ENCODE results near the gene CDK6. TPM values are rescaled to one million over a fixed set of nuclear protein-coding genes. Genes with fewer than 3 reads are reported as not detected.

The CDK6 gene
- total and polyA plus RNA-seq, 2 of the 8 experiments (the other 6 are each of a cell fraction or from before 2014, with no cell fraction given), result 5.9 to 18.9 TPM

- TF ChIP-seq, protein P1, sequence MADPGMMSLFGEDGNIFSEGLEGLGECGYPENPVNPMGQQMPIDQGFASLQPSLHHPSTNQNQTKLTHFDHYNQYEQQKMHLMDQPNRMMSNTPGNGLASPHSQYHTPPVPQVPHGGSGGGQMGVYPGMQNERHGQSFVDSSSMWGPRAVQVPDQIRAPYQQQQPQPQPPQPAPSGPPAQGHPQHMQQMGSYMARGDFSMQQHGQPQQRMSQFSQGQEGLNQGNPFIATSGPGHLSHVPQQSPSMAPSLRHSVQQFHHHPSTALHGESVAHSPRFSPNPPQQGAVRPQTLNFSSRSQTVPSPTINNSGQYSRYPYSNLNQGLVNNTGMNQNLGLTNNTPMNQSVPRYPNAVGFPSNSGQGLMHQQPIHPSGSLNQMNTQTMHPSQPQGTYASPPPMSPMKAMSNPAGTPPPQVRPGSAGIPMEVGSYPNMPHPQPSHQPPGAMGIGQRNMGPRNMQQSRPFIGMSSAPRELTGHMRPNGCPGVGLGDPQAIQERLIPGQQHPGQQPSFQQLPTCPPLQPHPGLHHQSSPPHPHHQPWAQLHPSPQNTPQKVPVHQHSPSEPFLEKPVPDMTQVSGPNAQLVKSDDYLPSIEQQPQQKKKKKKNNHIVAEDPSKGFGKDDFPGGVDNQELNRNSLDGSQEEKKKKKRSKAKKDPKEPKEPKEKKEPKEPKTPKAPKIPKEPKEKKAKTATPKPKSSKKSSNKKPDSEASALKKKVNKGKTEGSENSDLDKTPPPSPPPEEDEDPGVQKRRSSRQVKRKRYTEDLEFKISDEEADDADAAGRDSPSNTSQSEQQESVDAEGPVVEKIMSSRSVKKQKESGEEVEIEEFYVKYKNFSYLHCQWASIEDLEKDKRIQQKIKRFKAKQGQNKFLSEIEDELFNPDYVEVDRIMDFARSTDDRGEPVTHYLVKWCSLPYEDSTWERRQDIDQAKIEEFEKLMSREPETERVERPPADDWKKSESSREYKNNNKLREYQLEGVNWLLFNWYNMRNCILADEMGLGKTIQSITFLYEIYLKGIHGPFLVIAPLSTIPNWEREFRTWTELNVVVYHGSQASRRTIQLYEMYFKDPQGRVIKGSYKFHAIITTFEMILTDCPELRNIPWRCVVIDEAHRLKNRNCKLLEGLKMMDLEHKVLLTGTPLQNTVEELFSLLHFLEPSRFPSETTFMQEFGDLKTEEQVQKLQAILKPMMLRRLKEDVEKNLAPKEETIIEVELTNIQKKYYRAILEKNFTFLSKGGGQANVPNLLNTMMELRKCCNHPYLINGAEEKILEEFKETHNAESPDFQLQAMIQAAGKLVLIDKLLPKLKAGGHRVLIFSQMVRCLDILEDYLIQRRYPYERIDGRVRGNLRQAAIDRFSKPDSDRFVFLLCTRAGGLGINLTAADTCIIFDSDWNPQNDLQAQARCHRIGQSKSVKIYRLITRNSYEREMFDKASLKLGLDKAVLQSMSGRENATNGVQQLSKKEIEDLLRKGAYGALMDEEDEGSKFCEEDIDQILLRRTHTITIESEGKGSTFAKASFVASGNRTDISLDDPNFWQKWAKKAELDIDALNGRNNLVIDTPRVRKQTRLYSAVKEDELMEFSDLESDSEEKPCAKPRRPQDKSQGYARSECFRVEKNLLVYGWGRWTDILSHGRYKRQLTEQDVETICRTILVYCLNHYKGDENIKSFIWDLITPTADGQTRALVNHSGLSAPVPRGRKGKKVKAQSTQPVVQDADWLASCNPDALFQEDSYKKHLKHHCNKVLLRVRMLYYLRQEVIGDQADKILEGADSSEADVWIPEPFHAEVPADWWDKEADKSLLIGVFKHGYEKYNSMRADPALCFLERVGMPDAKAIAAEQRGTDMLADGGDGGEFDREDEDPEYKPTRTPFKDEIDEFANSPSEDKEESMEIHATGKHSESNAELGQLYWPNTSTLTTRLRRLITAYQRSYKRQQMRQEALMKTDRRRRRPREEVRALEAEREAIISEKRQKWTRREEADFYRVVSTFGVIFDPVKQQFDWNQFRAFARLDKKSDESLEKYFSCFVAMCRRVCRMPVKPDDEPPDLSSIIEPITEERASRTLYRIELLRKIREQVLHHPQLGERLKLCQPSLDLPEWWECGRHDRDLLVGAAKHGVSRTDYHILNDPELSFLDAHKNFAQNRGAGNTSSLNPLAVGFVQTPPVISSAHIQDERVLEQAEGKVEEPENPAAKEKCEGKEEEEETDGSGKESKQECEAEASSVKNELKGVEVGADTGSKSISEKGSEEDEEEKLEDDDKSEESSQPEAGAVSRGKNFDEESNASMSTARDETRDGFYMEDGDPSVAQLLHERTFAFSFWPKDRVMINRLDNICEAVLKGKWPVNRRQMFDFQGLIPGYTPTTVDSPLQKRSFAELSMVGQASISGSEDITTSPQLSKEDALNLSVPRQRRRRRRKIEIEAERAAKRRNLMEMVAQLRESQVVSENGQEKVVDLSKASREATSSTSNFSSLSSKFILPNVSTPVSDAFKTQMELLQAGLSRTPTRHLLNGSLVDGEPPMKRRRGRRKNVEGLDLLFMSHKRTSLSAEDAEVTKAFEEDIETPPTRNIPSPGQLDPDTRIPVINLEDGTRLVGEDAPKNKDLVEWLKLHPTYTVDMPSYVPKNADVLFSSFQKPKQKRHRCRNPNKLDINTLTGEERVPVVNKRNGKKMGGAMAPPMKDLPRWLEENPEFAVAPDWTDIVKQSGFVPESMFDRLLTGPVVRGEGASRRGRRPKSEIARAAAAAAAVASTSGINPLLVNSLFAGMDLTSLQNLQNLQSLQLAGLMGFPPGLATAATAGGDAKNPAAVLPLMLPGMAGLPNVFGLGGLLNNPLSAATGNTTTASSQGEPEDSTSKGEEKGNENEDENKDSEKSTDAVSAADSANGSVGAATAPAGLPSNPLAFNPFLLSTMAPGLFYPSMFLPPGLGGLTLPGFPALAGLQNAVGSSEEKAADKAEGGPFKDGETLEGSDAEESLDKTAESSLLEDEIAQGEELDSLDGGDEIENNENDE (IDR thresholded peaks at IDR 0.05; ENCODE audit: insufficient replicate concordance, low read length), result no peak
- no peak for TF ChIP-seq TAF7 (optimal IDR thresholded peaks at IDR 0.05; ENCODE audit: borderline replicate concordance, low read depth, low read length)
- TF ChIP-seq PHF8 (conservative IDR thresholded peaks at IDR 0.05; ENCODE audit: low read depth, low read length), result no peak
- TF ChIP-seq, protein P2, sequence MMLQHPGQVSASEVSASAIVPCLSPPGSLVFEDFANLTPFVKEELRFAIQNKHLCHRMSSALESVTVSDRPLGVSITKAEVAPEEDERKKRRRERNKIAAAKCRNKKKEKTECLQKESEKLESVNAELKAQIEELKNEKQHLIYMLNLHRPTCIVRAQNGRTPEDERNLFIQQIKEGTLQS (IDR thresholded peaks at IDR 0.05; ENCODE audit: insufficient read depth, low read depth, low read length), result no peak
- no peak for TF ChIP-seq HDAC6 (IDR thresholded peaks at IDR 0.05; ENCODE audit: low read depth, low read length)
- no peak for TF ChIP-seq RXRA (IDR thresholded peaks at IDR 0.05; ENCODE audit: insufficient read depth, low read depth, low read length)
These were observed 118.8 kb downstream of the CDK6 start (continued) for GRCh38 chr7:92717623-92717992.

All from H1 (cell line).